GM19351 (cell line): ENCODE measurements around the gene PRPSAP2.
"Not testable (repeated sequence)": the region's sequence is repeated elsewhere in the genome, so short reads cannot be mapped to it uniquely, and the experiment has no call there.

Experiments
- ATAC-seq: cut with Tn5 transposase; IDR thresholded peaks from one replicate; pipeline ENCODE4 v1.9.1; 2021; ENCODE audit warnings: mild to moderate bottlenecking, moderate library complexity; ENCODE audit not compliant: unreplicated experiment

Gene PRPSAP2

GRCh38 chr17:18888766-18889290, 30.9 kb downstream of the PRPSAP2 start:
- ATAC-seq, result no peak

GRCh38 chr17:18889658-18890057, 31.7 kb downstream of the PRPSAP2 start:
- ATAC-seq, result no peak

GRCh38 chr17:18891541-18891940, 33.6 kb downstream of the PRPSAP2 start:
- no peak for ATAC-seq

- ATAC-seq, result no peak
Observed at GRCh38 chr17:18896146-18896545, 38.2 kb downstream of the PRPSAP2 start.

- no peak for ATAC-seq
Observed at GRCh38 chr17:18896947-18897346, 39.0 kb downstream of the PRPSAP2 start.

- ATAC-seq, result no peak
Observed at GRCh38 chr17:18904482-18904881, 46.6 kb downstream of the PRPSAP2 start.

- no peak for ATAC-seq
Observed at GRCh38 chr17:18905226-18905625, 47.3 kb downstream of the PRPSAP2 start.

GRCh38 chr17:18910326-18910725, 52.4 kb downstream of the PRPSAP2 start:
- ATAC-seq, result no peak

- ATAC-seq, result no peak
Observed at GRCh38 chr17:18910881-18911280, 53.0 kb downstream of the PRPSAP2 start.

- ATAC-seq, result no peak
Observed at GRCh38 chr17:18916816-18917500, 59.0 kb downstream of the PRPSAP2 start.

- no peak for ATAC-seq
Observed at GRCh38 chr17:18917506-18918032, 59.6 kb downstream of the PRPSAP2 start.

- ATAC-seq, result no peak
Observed at GRCh38 chr17:18919963-18920362, 62.0 kb downstream of the PRPSAP2 start.

GRCh38 chr17:18920911-18921441, 63.0 kb downstream of the PRPSAP2 start:
- no peak for ATAC-seq

- no peak for ATAC-seq
Observed at GRCh38 chr17:18921485-18921884, 63.6 kb downstream of the PRPSAP2 start.

- peak; percentile 57 for ATAC-seq
Observed at GRCh38 chr17:18921912-18922451, 64.1 kb downstream of the PRPSAP2 start.

GRCh38 chr17:18922596-18922995, 64.7 kb downstream of the PRPSAP2 start:
- not testable (repeated sequence) for ATAC-seq

GRCh38 chr17:18925187-18925586, 67.3 kb downstream of the PRPSAP2 start:
- ATAC-seq, result no peak

- ATAC-seq, result no peak
Observed at GRCh38 chr17:18928628-18929125, 70.7 kb downstream of the PRPSAP2 start.

- ATAC-seq, result no peak
Observed at GRCh38 chr17:18932360-18933055, 74.6 kb downstream of the PRPSAP2 start.

- no peak for ATAC-seq
Observed at GRCh38 chr17:18933102-18934058, 75.4 kb downstream of the PRPSAP2 start.
